Endothelial cell of umbilical vein (primary cell): Measurements from ENCODE around the gene ERVK3-1. TPM values are rescaled to one million over a fixed set of nuclear protein-coding genes. Genes with fewer than 3 reads are reported as not detected.

Experiments
- BruUV-seq: library from RNA; stranded (reverse); fragments of 400-500 nt; replicated peaks from 2 replicates; lab custom pipeline; 2021; lab: Mats Ljungman, UMichigan
- CTCF ChIA-PET: fragments of 300-600, 350-600 bp; sonication (Branson Sonifier 250); formaldehyde crosslinking; loops from one replicate; lab custom pipeline; 2021; ENCODE audit warnings: antibody characterized with exemption, inconsistent platforms; lab: Charles Lee
- POLR2A ChIA-PET: fragments of 300-600, 350-600 bp; sonication (Branson Sonifier 250); formaldehyde crosslinking; loops from one replicate; lab custom pipeline; 2021; ENCODE audit warnings: antibody characterized with exemption, inconsistent platforms; lab: Charles Lee
- DNase-seq: peaks from one replicate; pipeline ENCODE4 v3.0.0-alpha.2; 2011; ENCODE audit warnings: low read depth, low spot score
- FAIRE-seq: peaks from 2 replicates; lab custom pipeline; 2011; peaks lifted over from hg19 to GRCh38; lab: Jason Lieb, UNC
- H2AFZ ChIP-seq: 2 replicates; pipeline ENCODE4 v1.6.0; 2012; ENCODE audit warnings: low read depth, low read length, control low read depth, inconsistent platforms
- H3K27ac ChIP-seq: 2 replicates; pipeline ENCODE4 v1.5.1; 2011; ENCODE audit warnings: low read depth, mild to moderate bottlenecking, control low read depth, low read length, moderate library complexity; ENCODE audit not compliant: insufficient read depth
- H3K27me3 ChIP-seq, 2 experiments: 2 replicates each; pipeline versions ENCODE4 v1.6.0 to v1.6.1; 2011; ENCODE audit warnings: low read length in 2 of 2, mixed read lengths in 1 of 2; ENCODE audit not compliant: control insufficient read depth in 2 of 2, insufficient read depth in 2 of 2
- H3K36me3 ChIP-seq, 2 experiments: 2 replicates in 1 of 2; 3 replicates in 1 of 2; pipeline ENCODE4 v1.5.1; 2011; ENCODE audit warnings: low read length in 2 of 2, mild to moderate bottlenecking in 1 of 2, moderate library complexity in 1 of 2; ENCODE audit not compliant: control insufficient read depth in 2 of 2, insufficient read depth in 2 of 2; ENCODE audit errors: extremely low read depth in 1 of 2
- H3K4me1 ChIP-seq: 3 replicates; pipeline ENCODE4 v1.5.1; 2011; ENCODE audit warnings: mild to moderate bottlenecking, low read length; ENCODE audit not compliant: control insufficient read depth, insufficient read depth; ENCODE audit errors: extremely low read depth
- H3K4me2 ChIP-seq: 2 replicates; pipeline ENCODE4 v1.6.1; 2011; ENCODE audit warnings: low read length, control low read depth, mixed read lengths; ENCODE audit not compliant: insufficient read depth
- H3K4me3 ChIP-seq, 3 experiments: fragments of 200-600 bp in 1 of 3; sonication (generic), shearing (Covaris generic) in 1 of 3; replicated peaks in 1 of 3; 2 replicates each; pipeline ENCODE4 v1.5.1; 2011 to 2016; ENCODE audit warnings: control low read depth in 3 of 3, low read length in 3 of 3, mild to moderate bottlenecking in 2 of 3, inconsistent platforms in 1 of 3, low read depth in 1 of 3, moderate library complexity in 1 of 3; ENCODE audit not compliant: insufficient read depth in 1 of 3
- H3K79me2 ChIP-seq: 2 replicates; pipeline ENCODE4 v1.6.0; 2012; ENCODE audit warnings: low read length, inconsistent platforms; ENCODE audit not compliant: control insufficient read depth, insufficient read depth
- H3K9ac ChIP-seq: replicated peaks from 2 replicates; pipeline ENCODE3; 2011; ENCODE audit warnings: low read length, control low read depth; ENCODE audit not compliant: insufficient read depth; ENCODE audit errors: extremely low read depth
- H3K9me1 ChIP-seq: replicated peaks from 3 replicates; pipeline ENCODE4 v1.6.0; 2011; ENCODE audit warnings: mild to moderate bottlenecking, low read length; ENCODE audit not compliant: control insufficient read depth, insufficient read depth; ENCODE audit errors: extremely low read depth
- H3K9me3 ChIP-seq: replicated peaks from 2 replicates; pipeline ENCODE4 v1.5.1; 2012; ENCODE audit warnings: low read length, inconsistent platforms; ENCODE audit not compliant: control insufficient read depth, insufficient read depth
- H4K20me1 ChIP-seq: replicated peaks from 2 replicates; pipeline ENCODE3; 2011; ENCODE audit warnings: mild to moderate bottlenecking, low read length; ENCODE audit not compliant: control insufficient read depth, insufficient read depth; ENCODE audit errors: extremely low read depth
- EZH2 ChIP-seq: IDR thresholded peaks from 2 replicates; pipeline ENCODE4 v1.6.1; 2012; ENCODE audit warnings: borderline replicate concordance, low read depth, mild to moderate bottlenecking, moderate library complexity, low read length, inconsistent platforms; ENCODE audit not compliant: severe bottlenecking
- FOS ChIP-seq: IDR thresholded peaks from 2 replicates; pipeline ENCODE4 v1.6.1; 2011; ENCODE audit warnings: mild to moderate bottlenecking, low read length, moderate library complexity, borderline replicate concordance; ENCODE audit not compliant: insufficient read depth
- GATA2 ChIP-seq: IDR thresholded peaks from 2 replicates; pipeline ENCODE4 v1.7.0; 2011; ENCODE audit warnings: low read depth, mild to moderate bottlenecking, moderate library complexity, mixed read lengths, low read length; ENCODE audit not compliant: insufficient read length, insufficient read depth
- JUN ChIP-seq: IDR thresholded peaks from 2 replicates; pipeline ENCODE4 v1.6.1; 2011; ENCODE audit warnings: borderline replicate concordance, low read depth; ENCODE audit not compliant: insufficient read length, insufficient read depth
- MYC ChIP-seq: IDR thresholded peaks from one replicate; pipeline ENCODE4 v1.6.1; 2011; ENCODE audit warnings: mild to moderate bottlenecking, low read depth, low read length
- POLR2A ChIP-seq: IDR thresholded peaks from 2 replicates; pipeline ENCODE4 v1.6.1; 2012; ENCODE audit warnings: low read depth, mild to moderate bottlenecking, control low read depth, low read length
- POLR2AphosphoS5 ChIP-seq: IDR thresholded peaks from 2 replicates; pipeline ENCODE4 v1.6.1; 2012; ENCODE audit warnings: low read depth, mild to moderate bottlenecking, control low read depth, low read length, moderate library complexity; ENCODE audit not compliant: insufficient read depth
- dilution Hi-C: fragments of 300-500 bp; cut with MboI; formaldehyde crosslinking; loops from one replicate; pipeline ENCODE4 v1.15.0; 2019; ENCODE audit warnings: low sequenced_read_pairs; ENCODE audit not compliant: extremely low pct_ligation_motif_present
- intact Hi-C: fragments of 100-400 bp; cut with micrococcal nuclease; formaldehyde crosslinking; loops from one replicate; pipeline ENCODE4 v1.10.0; 2022
- polyA plus RNA-seq, 4 experiments: library from polyadenylated mRNA; depleted of rRNA in 3 of 4; stranded (reverse) in 3 of 4; unstranded in 1 of 4; fragments of >200 nt; gene quantifications; 2 replicates each; pipeline versions ENCODE4 v1.2.1 to v1.2.3, GENCODE V29; 2011 to 2012; ENCODE audit warnings: missing spikeins in 1 of 4
- total RNA-seq: library from RNA; stranded (reverse); gene quantifications from 2 replicates; pipeline ENCODE4 v1.2.3, GENCODE V29; 2021
- TF ChIP-seq, protein P1 (sequence below): IDR thresholded peaks from 2 replicates; pipeline ENCODE4 v1.6.1; 2011; ENCODE audit not compliant: insufficient read depth, insufficient read length
- TF ChIP-seq, protein P2 (sequence below), 2 donors: IDR thresholded peaks; 1 replicate in 1 of 2; 2 replicates in 1 of 2; pipeline ENCODE4 v1.5.1; 2011; ENCODE audit warnings: low read length in 2 of 2, mild to moderate bottlenecking in 2 of 2, moderate library complexity in 2 of 2, control low read depth in 1 of 2, inconsistent platforms in 1 of 2, low read depth in 1 of 2; ENCODE audit not compliant: insufficient read depth in 1 of 2; ENCODE audit errors: extremely low read depth in 1 of 2

The ERVK3-1 gene
- total and polyA plus RNA-seq, 2 donors (not counting 3 experiments of a cell fraction or from before 2014, with no cell fraction given), result 25.8 to 29.3 TPM

DNA sequence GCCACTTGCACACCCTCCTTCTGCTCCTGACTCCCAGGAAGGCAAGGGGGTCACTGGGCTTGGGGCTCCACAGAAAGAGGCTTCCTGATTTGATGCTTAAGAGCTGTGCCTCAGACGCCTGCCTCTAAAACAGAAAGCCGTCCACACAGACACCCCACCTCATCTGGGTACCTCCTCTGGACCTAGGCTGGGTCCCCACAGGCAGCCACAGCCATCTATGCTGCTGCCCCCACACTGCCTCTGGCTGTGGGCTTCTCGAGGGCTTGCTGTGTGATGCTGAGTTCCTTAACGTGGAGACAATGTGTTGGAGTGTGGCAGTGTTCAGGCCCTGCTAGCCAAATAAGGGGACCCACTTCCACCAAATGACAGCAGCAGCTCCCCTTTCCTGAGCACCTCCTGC, 13.1 kb downstream of the ERVK3-1 start:
- H4K20me1 ChIP-seq, result no peaks in the 10 kb centered on the region
- DNase-seq (no peak), FAIRE-seq (no peak)
- dilution Hi-C loops, result no loop called here
- H3K27ac ChIP-seq, result no peak overlapping the region
- POLR2A ChIA-PET, result no interaction called here
- no TSS peak for BruUV-seq
- H3K79me2 ChIP-seq, result no peaks in the 10 kb centered on the region
- CTCF ChIA-PET, result interaction anchor here (0.9 kb wide), 1 partner anchor 9 kb away, joined by 3 read pairs; the partner anchor contains the start of gene ZSCAN22
- no peaks in the 10 kb centered on the region for H3K4me1 ChIP-seq
- no peak overlapping the region for H3K9ac ChIP-seq
- H3K9me3 ChIP-seq, result no peaks in the 10 kb centered on the region
- intact Hi-C loops, result no loop called here
- TF ChIP-seq, protein P1, sequence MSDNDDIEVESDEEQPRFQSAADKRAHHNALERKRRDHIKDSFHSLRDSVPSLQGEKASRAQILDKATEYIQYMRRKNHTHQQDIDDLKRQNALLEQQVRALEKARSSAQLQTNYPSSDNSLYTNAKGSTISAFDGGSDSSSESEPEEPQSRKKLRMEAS, result no peak
- TF ChIP-seq, protein P2, sequence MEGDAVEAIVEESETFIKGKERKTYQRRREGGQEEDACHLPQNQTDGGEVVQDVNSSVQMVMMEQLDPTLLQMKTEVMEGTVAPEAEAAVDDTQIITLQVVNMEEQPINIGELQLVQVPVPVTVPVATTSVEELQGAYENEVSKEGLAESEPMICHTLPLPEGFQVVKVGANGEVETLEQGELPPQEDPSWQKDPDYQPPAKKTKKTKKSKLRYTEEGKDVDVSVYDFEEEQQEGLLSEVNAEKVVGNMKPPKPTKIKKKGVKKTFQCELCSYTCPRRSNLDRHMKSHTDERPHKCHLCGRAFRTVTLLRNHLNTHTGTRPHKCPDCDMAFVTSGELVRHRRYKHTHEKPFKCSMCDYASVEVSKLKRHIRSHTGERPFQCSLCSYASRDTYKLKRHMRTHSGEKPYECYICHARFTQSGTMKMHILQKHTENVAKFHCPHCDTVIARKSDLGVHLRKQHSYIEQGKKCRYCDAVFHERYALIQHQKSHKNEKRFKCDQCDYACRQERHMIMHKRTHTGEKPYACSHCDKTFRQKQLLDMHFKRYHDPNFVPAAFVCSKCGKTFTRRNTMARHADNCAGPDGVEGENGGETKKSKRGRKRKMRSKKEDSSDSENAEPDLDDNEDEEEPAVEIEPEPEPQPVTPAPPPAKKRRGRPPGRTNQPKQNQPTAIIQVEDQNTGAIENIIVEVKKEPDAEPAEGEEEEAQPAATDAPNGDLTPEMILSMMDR (IDR thresholded peaks at IDR 0.05; ENCODE audit: extremely low read depth in 1 of 2, insufficient read depth in 1 of 2, low read depth in 1 of 2, low read length in 2 of 2), result no peak
- no peak for TF ChIP-seq POLR2AphosphoS5
- no peak overlapping the region for H2AFZ ChIP-seq
- H3K4me2 ChIP-seq, result no peak overlapping the region
- no peak overlapping the region for H3K4me3 ChIP-seq
- no peaks in the 10 kb centered on the region for H3K9me1 ChIP-seq
- no peaks in the 10 kb centered on the region for H3K27me3 ChIP-seq
- peaks cover 0 to 17% of the 10 kb centered on the region in 2 experiments for H3K36me3 ChIP-seq

DNA sequence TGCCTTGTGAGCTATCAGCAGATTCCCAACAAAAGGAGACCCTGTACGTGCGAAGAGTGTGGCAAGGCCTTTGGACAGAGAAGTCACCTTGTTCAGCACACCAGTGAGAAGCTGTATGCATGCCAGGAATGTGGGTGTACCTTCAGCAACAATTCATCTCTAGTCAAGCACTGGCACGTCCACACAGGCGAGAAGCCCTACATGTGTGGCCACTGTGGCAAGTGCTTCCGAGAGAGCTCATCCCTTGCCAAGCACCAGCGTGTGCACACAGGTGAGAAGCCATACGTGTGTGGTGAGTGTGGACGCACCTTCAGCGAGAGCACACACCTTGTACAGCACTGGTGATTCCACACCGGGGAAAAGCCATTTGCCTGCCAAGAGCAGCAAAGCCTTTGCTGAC, 14.1 kb downstream of the ERVK3-1 start:
- H2AFZ ChIP-seq, result no peak overlapping the region
- H3K36me3 ChIP-seq, result peaks cover 0 to 14% of the 10 kb centered on the region in 2 experiments
- BruUV-seq, result no TSS peak
- no peak overlapping the region for H3K27ac ChIP-seq
- TF ChIP-seq POLR2A, result no peak
- no peak for TF ChIP-seq JUN
- TF ChIP-seq POLR2AphosphoS5, result no peak
- no peak for TF ChIP-seq MYC
- TF ChIP-seq, protein P1, result no peak
- TF ChIP-seq, protein P2 (IDR thresholded peaks at IDR 0.05; ENCODE audit: extremely low read depth in 1 of 2, insufficient read depth in 1 of 2, low read depth in 1 of 2, low read length in 2 of 2), result no peak
- TF ChIP-seq FOS, result no peak
- no peak for TF ChIP-seq GATA2
- no peak for TF ChIP-seq EZH2
- H3K9me3 ChIP-seq, result no peaks in the 10 kb centered on the region
- no peaks in the 10 kb centered on the region for H4K20me1 ChIP-seq
- H3K9me1 ChIP-seq, result no peaks in the 10 kb centered on the region
- no peak overlapping the region for H3K4me2 ChIP-seq
- dilution Hi-C loops, result no loop called here
- ChIA-PET CTCF (no interaction called here), POLR2A (no interaction called here)
- no peaks in the 10 kb centered on the region for H3K4me1 ChIP-seq
- no peaks in the 10 kb centered on the region for H3K27me3 ChIP-seq
- intact Hi-C loops, result no loop called here
- H3K4me3 ChIP-seq, result no peak overlapping the region
- FAIRE-seq (no peak), DNase-seq (no peak)
- H3K79me2 ChIP-seq, result no peaks in the 10 kb centered on the region
- H3K9ac ChIP-seq, result no peak overlapping the region
